HTR-8/SVneo (cell line): Measurements from ENCODE around the gene IQGAP2.
"Not testable (repeated sequence)": the region's sequence is repeated elsewhere in the genome, so short reads cannot be mapped to it uniquely, and the experiment has no call there.

Experiments
- DNase-seq: peaks from one replicate; pipeline ENCODE4 v3.0.0; 2011; ENCODE audit warnings: low spot score, mixed read lengths; ENCODE audit not compliant: insufficient read length
- FAIRE-seq: peaks from 2 replicates; lab custom pipeline; 2011; peaks lifted over from hg19 to GRCh38; lab: Jason Lieb, UNC

Gene IQGAP2

DNA sequence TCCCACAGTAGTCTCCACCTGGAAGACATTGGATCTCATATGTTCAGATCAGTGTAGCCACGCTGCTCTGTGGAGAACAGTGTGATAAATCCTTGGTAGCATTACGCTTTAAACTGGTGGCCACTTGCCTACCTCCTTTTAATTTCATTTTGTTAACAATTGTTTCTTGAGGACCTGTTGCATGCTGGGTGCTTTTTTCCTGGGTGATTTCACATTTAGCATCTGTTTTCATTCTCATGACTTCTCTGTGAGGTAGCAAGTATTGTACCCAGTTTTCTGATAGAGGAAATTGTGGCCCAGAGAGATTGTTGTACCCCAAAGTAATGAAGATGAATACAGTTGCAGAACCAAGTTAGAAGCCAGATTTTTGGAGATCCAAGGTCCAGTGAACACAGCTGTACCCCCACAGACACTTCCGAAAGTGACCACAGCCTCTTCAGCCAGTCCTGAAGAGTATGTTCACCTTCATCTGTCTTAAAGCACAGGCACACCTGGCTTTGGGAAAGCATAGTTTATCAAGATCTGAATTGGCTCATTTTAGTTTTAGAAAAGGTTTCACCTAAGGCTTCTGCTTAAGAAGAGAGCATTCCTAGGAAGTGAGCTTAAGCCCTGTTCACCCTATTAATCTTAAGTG lies 144.9 kb downstream of the IQGAP2 start:
- FAIRE-seq (no peak), DNase-seq (no peak)

DNA sequence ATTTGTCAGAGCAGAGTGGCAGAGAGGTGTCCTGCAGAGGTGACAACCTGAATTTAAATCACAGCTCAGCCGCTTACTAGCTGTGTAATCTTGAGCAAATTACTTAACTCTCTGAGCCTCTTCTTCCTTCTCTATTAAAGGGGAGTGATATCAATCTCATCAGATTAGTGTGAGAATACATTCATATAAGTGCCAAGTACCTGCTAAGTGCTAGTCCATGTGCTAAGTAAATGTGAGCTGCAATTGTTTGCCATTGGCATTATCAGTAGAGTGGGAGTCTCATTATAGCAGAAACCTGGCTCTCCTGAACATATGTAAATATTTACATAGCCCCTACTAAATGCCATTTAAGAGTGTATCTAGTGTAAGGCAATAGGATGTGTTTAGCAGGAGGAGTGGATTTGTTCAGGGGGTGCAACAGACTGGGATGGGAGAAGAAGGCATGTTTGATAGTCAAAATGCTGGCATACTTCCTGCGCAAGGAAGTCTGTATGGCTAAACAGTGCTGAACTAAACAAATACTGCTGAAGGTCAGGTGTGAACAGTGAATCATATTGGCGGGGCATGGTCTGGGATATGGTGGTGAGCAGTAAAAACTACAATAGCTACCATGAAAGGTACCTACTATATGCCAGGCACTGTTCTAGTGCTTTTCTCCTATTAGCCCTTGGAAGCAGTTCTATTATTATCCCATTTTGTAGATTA lies 145.6 kb downstream of the IQGAP2 start:
- no peak for FAIRE-seq

DNA sequence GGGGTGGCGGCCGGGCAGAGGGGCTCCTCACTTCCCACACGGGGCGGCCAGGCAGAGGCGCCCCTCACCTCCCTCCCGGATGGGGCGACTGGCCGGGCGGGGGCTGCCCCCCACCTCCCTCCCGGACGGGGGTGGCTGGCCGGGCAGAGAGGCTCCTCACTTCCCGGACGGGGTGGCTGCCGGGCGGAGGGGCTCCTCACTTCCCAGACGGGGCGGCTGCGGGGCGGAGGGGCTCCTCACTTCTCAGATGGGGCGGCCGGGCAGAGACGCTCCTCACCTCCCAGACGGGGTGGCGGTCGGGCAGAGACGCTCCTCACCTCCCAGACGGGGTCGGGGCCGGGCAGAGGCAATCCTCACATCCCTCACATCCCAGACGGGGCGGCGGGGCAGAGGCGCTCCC lies 147.8 kb downstream of the IQGAP2 start:
- FAIRE-seq, DNase-seq: not testable (repeated sequence)

More for the DNA sequence above, 145.6 kb downstream of the IQGAP2 start:
- no peak for DNase-seq

DNA sequence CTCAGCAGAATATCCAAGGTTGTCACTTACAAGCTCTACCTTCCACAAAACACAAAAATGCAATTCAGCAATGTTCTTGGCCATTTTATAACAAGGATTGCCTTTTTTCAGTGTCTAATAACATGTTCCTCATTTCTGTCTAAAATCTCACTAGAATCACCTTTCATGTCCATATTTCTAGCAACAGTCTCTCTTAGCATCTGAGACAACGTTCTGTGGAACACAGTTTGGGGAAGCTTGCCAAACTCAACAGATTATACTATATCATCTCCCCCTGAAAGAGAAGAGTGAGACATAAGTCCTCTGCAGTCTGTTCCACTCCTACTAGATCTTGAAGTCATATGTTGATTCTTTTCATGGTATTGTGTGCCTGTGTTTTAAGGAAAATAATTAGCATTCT lies 149.5 kb downstream of the IQGAP2 start:
- DNase-seq (no peak), FAIRE-seq (no peak)

DNA sequence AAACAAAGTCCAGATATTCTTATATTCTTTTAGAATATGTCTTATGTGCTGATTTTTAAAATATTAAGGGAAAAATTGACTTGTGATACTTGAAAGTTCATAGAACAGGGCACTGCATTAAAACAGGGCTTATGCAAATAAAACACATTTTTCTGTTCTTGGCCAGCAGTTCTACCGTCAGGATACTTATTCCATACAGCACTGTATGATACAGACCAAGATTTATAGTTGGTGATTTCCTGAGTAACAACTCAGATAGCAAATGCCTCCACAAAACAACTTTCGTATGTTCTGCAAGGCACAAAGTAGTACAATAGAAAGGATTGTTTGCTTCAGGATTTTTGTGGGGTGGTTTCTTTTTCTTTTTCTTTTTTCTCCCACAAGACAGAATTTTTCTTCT lies 150.2 kb downstream of the IQGAP2 start:
- DNase-seq: no peak
- no peak for FAIRE-seq

DNA sequence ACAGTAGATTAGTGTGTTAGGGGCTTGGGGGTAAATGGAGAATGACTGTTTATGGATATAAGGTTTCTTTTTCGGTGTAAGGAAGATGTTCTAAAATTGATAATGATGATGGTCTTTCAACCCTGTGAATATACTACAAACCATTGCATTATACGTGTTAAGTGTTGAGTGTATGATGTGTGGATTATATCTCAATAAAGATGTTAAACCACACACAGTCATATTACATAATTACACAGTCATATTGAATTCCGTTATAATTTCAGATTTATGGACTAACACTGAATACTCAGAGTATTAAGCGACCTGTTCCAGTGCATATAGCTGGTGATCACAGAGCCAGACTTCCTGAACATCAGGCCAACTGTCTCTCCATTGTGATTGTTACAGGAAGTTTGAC lies 152.0 kb downstream of the IQGAP2 start:
- FAIRE-seq (no peak), DNase-seq (no peak)

DNA sequence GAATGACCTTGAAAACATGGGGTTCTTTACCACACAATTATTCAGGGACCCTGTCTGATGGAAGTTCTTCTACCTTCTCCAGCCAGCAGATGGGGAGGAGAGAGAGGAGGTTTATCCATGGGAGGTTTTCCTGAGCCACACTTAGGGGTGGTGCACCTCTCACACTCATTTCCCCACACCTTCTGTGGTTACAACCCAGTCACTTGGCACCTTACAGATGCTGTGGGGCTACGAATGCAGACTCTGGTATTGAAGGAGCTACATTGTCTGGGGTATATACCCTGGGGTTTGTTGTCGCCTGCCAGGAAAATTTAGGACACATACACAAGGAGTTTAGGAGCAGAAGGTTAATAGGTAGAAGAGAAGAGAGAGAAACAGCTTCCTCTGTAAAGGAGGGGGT lies 152.6 kb downstream of the IQGAP2 start:
- DNase-seq (no peak), FAIRE-seq (no peak)

DNA sequence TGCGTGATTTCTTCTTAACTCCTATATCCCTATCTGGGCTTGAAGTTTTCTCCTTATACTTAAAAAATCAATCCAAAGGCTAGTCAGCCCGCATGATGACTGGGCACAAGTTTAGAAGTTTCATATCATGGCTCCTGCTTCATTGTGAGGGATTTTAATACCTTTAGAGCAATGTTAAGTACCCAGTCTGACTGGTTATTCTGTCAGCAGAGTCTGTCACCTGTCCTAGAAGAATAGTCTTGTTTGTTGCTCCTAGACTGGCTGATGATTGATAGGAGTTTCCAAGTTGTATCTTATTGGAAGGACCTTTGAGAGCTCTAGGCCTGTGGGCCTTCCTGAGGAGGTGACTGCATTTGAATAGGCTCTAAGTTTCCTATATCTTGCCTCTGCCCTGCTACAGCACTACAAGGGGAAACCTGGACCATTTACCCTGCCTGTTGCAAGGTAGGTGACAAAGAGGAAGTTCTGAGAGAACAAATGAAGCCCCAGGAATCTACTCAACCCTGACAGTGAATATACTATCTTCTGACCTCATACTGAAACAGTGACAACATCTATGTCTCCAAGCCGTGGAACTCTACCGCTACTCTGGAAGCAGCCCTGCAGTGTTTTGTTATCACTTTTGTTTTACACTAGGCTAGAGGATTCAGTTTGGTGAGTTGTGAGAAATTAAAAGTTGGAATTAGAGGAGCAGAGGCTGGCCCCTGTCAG lies 153.6 kb downstream of the IQGAP2 start:
- no peak for FAIRE-seq
- DNase-seq: no peak

DNA sequence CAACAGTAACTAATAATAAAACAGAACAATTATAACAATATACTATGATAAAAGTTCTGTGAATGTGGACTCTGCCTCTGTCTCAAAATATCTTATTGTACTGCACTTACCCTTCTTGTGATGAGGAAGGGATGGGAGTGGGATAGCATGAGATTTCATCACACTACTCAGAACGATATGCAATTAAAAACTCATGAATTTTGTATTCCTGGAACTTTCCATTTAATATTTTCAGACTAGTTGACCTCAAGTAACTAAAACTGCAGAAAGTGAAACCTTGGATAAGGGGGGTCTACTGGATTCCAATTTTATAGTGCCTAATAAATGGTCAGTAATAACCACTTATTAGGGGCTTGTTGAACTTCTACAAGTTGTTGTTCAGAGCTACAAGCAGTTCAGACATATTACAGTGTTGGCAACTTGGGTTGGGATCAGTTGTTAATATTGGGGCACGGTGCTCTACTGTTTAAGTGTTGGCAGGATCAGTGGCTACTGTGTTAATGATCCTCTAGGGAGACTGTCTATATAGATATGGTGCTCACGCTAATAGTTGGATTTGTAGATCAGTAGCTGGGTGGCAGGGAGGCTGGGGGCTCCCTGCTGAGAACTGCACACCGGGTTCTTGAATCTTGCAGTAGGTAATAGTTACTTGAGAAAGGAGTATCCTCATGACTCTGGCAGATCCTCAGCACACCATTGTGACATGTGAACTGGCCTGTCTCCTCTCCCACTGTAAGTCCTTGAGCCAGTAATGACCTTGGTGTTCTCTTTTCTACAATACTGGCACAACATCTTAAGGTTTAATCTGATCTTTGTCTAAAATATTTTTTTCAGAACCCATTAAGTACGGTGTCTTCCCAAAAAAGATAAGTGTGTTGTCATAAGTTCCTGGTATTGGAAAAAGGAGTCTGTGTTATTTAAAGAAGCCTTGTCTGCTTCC lies 158.1 kb downstream of the IQGAP2 start:
- no peak for FAIRE-seq

DNA sequence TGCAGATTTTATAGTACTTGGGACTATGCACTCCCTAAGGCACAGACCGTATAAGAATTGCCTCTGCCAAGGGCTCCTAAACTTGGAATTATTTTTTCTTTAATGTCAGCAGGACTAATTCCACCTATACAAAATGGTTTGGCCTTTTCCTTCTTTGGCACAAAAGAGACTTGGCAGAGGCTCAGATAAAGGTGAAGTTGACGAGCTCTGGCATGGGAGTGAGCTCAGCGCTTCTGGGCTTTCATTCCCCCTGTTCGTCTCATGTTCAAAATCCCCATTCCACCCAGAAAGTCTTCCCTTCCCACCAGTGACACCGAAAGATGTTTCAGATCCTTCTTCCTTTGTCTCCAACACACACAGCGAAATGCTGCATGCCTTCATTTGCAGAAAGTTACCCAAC lies 158.9 kb downstream of the IQGAP2 start:
- FAIRE-seq (no peak), DNase-seq (no peak)

More for the DNA sequence above, 158.1 kb downstream of the IQGAP2 start:
- DNase-seq: no peak

DNA sequence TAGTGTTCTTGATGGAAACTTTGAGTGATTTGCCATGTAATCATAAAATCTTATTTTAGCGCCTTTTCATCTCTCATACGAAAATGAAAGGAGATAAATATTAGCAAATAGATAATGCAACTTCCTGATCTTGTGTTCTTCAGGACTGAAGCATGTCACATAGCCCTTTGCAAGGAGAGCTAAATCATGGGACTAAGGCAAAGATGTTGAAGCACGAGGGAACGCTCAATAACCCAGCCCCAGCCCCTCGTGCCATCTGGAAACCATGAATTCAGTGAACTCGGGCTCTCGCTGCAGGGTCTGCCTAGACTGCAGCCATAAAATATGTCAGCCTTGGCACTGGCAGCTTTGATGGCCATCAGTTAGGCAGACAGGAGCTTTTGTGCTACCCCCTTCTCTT lies 161.9 kb downstream of the IQGAP2 start:
- no peak for DNase-seq
- no peak for FAIRE-seq

DNA sequence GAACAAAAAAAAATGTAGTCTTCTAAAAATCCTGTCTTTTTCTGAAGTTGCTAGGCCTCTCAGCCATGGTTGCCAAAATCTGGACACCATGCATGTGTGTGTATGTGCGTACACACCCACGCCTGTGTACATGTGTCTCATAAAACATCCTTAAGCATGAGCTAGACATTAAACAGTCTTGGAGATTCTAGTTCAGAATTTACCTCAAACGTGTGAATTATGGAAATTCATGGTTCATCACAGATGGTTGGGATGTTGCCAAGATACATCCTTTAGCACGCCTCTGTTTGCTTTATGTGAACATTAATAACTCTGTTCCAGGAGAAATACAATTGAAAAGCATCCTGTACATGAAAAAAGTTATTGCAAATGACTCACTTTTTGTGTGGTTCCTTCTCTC lies 167.1 kb downstream of the IQGAP2 start:
- FAIRE-seq (no peak), DNase-seq (no peak)

DNA sequence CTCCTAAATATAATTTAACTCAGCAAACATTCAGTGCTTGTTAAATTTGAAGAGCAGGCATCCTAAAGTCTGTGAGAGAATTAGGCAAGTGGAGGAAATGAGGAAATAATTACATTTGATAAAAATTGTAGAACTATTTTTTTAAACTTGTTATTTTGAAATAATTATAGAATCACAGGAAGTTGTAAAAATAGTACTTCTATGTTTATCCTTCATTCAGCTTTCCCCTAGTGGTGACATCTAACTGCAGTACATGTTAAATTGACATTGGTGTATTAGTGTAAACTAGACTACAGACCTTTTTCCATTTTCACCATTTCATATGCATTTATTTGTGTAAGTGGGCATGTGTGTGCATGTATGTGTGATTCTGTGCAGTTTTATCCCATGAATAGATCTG lies 168.5 kb downstream of the IQGAP2 start:
- DNase-seq (no peak), FAIRE-seq (no peak)

DNA sequence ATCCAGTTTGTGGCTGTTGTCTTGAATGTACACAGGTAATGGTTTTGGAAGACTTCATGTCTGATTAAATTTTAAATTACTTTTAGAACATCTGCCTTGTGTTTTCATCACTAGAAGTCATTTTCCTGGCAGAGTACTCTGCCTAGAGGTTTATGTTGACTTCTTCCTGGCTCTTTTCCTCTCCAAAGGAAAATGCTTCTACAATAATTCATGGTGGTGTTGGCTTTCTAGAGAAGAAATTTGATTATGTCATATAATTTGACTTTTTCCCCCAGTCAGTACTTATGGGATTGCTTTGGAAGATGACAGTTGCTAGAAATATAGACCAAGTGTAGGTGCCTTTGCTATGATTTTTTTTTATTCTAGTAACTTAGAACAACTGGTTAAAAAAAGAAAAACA lies 173.4 kb downstream of the IQGAP2 start:
- no peak for FAIRE-seq

DNA sequence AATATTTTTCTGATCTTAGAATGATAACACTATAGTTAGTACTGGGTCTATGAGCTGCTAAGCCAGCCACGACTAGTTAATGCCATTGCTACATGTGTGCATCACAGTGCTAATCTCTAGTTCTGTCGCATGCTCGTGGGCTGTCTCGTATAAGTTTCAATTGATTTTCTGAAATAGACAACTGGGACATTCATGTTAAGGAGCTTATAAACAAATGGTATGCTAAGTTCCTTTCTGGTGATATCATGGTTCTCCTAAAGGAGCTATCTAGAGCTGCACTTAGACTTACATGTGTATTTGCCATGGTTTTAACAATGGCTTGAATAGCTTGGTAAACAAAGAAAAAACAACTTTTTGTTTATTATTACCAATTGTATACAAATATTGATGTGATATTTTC lies 173.9 kb downstream of the IQGAP2 start:
- DNase-seq (no peak), FAIRE-seq (no peak)

More for the DNA sequence above, 173.4 kb downstream of the IQGAP2 start:
- no peak for DNase-seq

DNA sequence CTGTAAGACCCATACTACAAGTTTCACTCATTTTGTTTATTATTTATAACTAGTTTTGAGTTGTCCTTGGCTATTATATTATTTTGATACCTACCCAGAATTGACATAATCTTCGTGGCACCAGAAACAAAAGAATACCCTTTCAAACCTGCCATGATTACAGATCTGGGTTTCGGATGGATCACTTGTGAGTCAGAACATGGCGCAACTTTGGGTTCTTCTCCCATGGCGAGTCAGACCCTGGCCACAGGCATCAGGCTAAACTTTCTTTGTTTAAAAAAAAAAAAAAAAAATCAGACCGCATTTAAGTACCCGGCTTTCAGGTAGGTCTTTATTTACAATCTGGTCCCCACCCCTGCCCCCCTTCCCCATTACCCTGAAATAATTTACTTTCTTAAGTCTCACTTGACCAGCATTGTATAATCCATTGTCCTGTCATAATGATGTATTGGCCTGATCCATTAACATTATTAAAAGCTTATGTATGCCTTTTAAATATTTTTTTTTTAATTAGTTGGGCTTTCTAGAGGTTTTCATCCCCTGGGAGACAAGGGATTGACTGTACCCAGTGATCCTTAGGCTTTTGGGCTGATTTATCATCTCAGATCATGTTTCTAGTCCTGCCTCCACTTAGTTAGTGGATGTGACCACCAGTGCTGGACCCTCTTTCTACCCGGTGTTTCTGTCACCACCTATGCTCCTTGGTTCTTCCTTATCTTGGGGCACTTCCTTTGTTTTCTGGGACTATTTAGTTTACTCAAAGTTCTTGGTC lies 176.3 kb downstream of the IQGAP2 start:
- no peak for FAIRE-seq
- DNase-seq: no peak

DNA sequence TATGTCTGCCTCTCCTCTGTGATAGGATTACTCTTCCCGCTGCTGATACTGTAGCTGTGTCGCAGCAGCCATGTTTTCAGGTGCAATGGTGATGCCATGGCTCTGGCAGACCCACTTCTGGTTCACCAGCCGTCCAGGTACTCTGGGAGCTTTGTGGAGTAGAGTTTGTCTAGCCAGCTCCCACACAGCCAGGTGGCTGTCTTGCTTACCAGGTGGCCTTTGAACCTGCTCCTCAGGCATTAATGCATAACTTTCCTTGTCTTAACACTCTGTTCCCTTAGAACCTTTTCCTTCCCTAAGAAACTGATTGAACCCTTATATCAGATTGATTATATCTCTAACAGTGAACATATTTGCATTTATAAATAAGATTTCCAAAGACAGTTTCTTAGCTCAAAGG lies 177.9 kb downstream of the IQGAP2 start:
- no peak for FAIRE-seq

DNA sequence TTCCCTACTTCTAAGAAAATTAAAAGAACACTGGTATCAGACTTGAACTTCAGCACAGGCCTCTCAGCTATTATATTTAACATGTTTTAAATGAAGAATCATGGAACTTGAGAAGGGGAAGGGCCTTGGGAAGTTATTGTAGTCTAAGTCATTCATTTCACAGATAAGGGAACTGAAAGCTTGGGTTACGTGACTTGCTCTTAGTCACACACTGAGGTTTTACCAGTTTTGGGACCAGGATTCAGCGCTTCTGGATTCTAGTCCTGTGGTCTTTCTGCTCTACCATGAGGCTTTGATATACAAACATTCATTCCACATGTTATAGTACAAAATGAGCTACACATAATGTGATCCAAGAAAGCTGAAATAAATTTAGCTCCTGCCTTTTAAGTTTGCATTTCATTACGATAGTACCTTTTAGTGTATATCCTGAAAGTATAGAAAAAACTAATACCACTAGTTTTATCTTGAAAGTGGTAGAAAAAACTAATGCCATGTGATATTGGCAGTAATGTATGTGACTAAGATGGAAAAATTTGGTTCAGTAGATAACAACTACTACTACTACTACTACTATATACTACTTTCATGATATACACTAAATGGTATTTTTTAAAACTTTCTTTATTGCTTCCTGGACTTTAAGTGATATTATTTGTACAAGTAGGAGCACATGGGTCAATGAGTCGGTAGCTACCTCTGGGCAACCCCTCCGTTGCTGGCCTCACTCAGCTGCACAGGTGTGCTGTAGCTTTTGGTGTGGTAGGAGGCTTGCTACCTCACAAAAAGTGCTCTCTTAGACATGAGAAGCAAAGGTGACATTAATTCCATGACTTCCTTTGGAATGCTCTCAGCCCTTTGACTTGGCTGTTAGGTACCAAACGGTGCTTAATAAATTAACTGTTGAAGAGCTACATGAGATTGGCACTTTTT lies 179.4 kb downstream of the IQGAP2 start:
- no peak for FAIRE-seq

More for the DNA sequence above, 177.9 kb downstream of the IQGAP2 start:
- DNase-seq: no peak

More for the DNA sequence above, 179.4 kb downstream of the IQGAP2 start:
- no peak for DNase-seq
